PC-3 (cell line): ENCODE results near the gene TEAD1. TPM values are rescaled to one million over a fixed set of nuclear protein-coding genes. Genes with fewer than 3 reads are reported as not detected.

Experiments
- ATAC-seq: fragments of 200-7000 bp; cut with Tn5 transposase; 2 replicates; pipeline ENCODE4 v1.9.1; 2020; ENCODE audit warnings: mild to moderate bottlenecking, moderate library complexity
- BruUV-seq: library from RNA; stranded (reverse); fragments of 400-500 nt; replicated peaks from 2 replicates; lab custom pipeline; 2021; lab: Mats Ljungman, UMichigan
- CTCF ChIA-PET: fragments of 300-600 bp; sonication (Branson Sonifier 250); formaldehyde crosslinking; loops from one replicate; lab custom pipeline; 2022; ENCODE audit warnings: antibody characterized with exemption; lab: Charles Lee
- POLR2A ChIA-PET: fragments of 300-600 bp; sonication (Branson Sonifier 250); formaldehyde crosslinking; loops from one replicate; lab custom pipeline; 2022; ENCODE audit warnings: antibody characterized with exemption; ENCODE audit not compliant: unreplicated experiment; lab: Charles Lee
- DNase-seq: peaks from one replicate; pipeline ENCODE4 v3.0.0-alpha.2; 2015
- H2AFZ ChIP-seq: fragments of 300-600 bp; sonication (generic); 2 replicates; pipeline ENCODE4 v1.6.0; 2016; ENCODE audit warnings: antibody characterized with exemption, low read length
- H3F3A ChIP-seq: fragments of 300-600 bp; sonication (generic); one replicate; pipeline ENCODE4 v1.6.0; 2017; ENCODE audit warnings: antibody characterized with exemption, low read length, control low read depth, mild to moderate bottlenecking; ENCODE audit not compliant: unreplicated experiment
- H3K27ac ChIP-seq: fragments of 300-600 bp; sonication (generic); 2 replicates; pipeline ENCODE4 v1.5.1; 2016; ENCODE audit warnings: mild to moderate bottlenecking, low read length
- H3K27me3 ChIP-seq: fragments of 300-600 bp; sonication (generic); 2 replicates; pipeline ENCODE4 v1.6.1; 2016; ENCODE audit warnings: low read length, mixed read lengths
- H3K36me3 ChIP-seq: fragments of 300-600 bp; sonication (generic); 2 replicates; pipeline ENCODE4 v1.6.1; 2016; ENCODE audit warnings: low read depth, mixed run types, low read length, mixed read lengths
- H3K4me1 ChIP-seq: fragments of 300-600 bp; sonication (generic); 2 replicates; pipeline ENCODE4 v1.5.1; 2016; ENCODE audit warnings: low read length; ENCODE audit not compliant: insufficient read depth
- H3K4me2 ChIP-seq: fragments of 300-600 bp; sonication (generic); 2 replicates; pipeline ENCODE4 v1.6.0; 2016; ENCODE audit warnings: low read length
- H3K4me3 ChIP-seq: fragments of 300-600 bp; sonication (generic); 2 replicates; pipeline ENCODE4 v1.5.1; 2016; ENCODE audit warnings: mild to moderate bottlenecking, low read length, mixed read lengths
- H3K79me2 ChIP-seq: fragments of 300-600 bp; sonication (generic); 2 replicates; pipeline ENCODE4 v1.6.1; 2017; ENCODE audit warnings: low read length, mixed read lengths
- H3K9ac ChIP-seq: fragments of 300-600 bp; sonication (generic); 2 replicates; pipeline ENCODE4 v1.6.0; 2016; ENCODE audit warnings: mild to moderate bottlenecking, low read length
- H3K9me2 ChIP-seq: fragments of 300-600 bp; sonication (generic); replicated peaks from 2 replicates; pipeline ENCODE4 v1.6.1; 2016; ENCODE audit warnings: mixed run types, low read length, mixed read lengths
- H3K9me3 ChIP-seq: fragments of 300-600 bp; sonication (generic); 2 replicates; pipeline ENCODE4 v1.6.1; 2016; ENCODE audit warnings: low read length, mixed read lengths
- H4K20me1 ChIP-seq: fragments of 300-600 bp; sonication (generic); 2 replicates; pipeline ENCODE4 v1.6.1; 2016; ENCODE audit warnings: low read length, mixed read lengths
- EZH2 ChIP-seq: fragments of 300-600 bp; sonication (generic); IDR thresholded peaks from one replicate; pipeline ENCODE4 v1.6.1; 2017; ENCODE audit warnings: antibody characterized with exemption, mild to moderate bottlenecking, low read length; ENCODE audit not compliant: unreplicated experiment
- EZH2phosphoT487 ChIP-seq: fragments of 300-600 bp; sonication (generic); IDR thresholded peaks from 2 replicates; pipeline ENCODE4 v1.6.1; 2018; ENCODE audit warnings: mild to moderate bottlenecking, antibody characterized with exemption, low read length, borderline replicate concordance
- intact Hi-C: fragments of 100-400 bp; cut with micrococcal nuclease; formaldehyde crosslinking; loops from 2 replicates; pipeline ENCODE4 v1.9.0; 2023
- total RNA-seq: library from RNA; depleted of rRNA; stranded (reverse); fragments of >200 nt; gene quantifications from 2 replicates; pipeline ENCODE4 v1.2.3, GENCODE V29; 2014
- TF ChIP-seq, protein P1 (sequence below): fragments of 300-600 bp; sonication (generic); conservative IDR thresholded peaks from 2 replicates; pipeline ENCODE4 v1.5.1; 2017; ENCODE audit warnings: antibody characterized with exemption, low read depth, mild to moderate bottlenecking, low read length

The TEAD1 gene
- total RNA-seq, 1 experiment from 2014 or later = 70.2 TPM

- Histone ChIP-seq H3K4me1 (peaks cover 15% of the 10 kb centered on the region; the same call in 1 of the 2 replicates), H3K9me2 (no peaks in the 10 kb centered on the region), H4K20me1 (no peaks in the 10 kb centered on the region), H3F3A (no peaks in the 10 kb centered on the region), H2AFZ (no peak overlapping the region), H3K4me2 (no peak overlapping the region), H3K27ac (no peak overlapping the region), H3K9me3 (no peaks in the 10 kb centered on the region), H3K9ac (no peak overlapping the region), H3K4me3 (no peak overlapping the region), H3K36me3 (no peaks in the 10 kb centered on the region), H3K79me2 (peaks cover 69% of the 10 kb centered on the region), H3K27me3 (no peaks in the 10 kb centered on the region)
- ATAC-seq (no peak), DNase-seq (no peak)
- no TSS peak for BruUV-seq
- intact Hi-C loops = no loop called here
- TF ChIP-seq, protein P1, sequence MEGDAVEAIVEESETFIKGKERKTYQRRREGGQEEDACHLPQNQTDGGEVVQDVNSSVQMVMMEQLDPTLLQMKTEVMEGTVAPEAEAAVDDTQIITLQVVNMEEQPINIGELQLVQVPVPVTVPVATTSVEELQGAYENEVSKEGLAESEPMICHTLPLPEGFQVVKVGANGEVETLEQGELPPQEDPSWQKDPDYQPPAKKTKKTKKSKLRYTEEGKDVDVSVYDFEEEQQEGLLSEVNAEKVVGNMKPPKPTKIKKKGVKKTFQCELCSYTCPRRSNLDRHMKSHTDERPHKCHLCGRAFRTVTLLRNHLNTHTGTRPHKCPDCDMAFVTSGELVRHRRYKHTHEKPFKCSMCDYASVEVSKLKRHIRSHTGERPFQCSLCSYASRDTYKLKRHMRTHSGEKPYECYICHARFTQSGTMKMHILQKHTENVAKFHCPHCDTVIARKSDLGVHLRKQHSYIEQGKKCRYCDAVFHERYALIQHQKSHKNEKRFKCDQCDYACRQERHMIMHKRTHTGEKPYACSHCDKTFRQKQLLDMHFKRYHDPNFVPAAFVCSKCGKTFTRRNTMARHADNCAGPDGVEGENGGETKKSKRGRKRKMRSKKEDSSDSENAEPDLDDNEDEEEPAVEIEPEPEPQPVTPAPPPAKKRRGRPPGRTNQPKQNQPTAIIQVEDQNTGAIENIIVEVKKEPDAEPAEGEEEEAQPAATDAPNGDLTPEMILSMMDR = no peak
- TF ChIP-seq EZH2phosphoT487 (no peak), EZH2 (no peak)
- ChIA-PET CTCF (no interaction called here), POLR2A (no interaction called here)
These were observed 172.8 kb downstream of the TEAD1 start for GRCh38 chr11:12846786-12847615.

- Histone ChIP-seq H3K36me3 (no peaks in the 10 kb centered on the region), H3K9me3 (no peaks in the 10 kb centered on the region), H3K4me3 (no peak overlapping the region), H3K9ac (no peak overlapping the region), H3K79me2 (peaks cover 63% of the 10 kb centered on the region), H4K20me1 (no peaks in the 10 kb centered on the region), H2AFZ (no peak overlapping the region), H3K4me2 (no peak overlapping the region), H3K4me1 (peaks cover 8% of the 10 kb centered on the region; the same call in 1 of the 2 replicates), H3K27ac (no peak overlapping the region), H3K27me3 (no peaks in the 10 kb centered on the region), H3K9me2 (no peaks in the 10 kb centered on the region), H3F3A (no peaks in the 10 kb centered on the region)
- TF ChIP-seq, protein P1 = no peak
- TF ChIP-seq EZH2phosphoT487 (no peak), EZH2 (no peak)
- ChIA-PET POLR2A (no interaction called here), CTCF (no interaction called here)
- ATAC-seq (no peak), DNase-seq (no peak)
- intact Hi-C loops = no loop called here
- no TSS peak for BruUV-seq
These were observed 174.2 kb downstream of the TEAD1 start for GRCh38 chr11:12848413-12848812.

DNA sequence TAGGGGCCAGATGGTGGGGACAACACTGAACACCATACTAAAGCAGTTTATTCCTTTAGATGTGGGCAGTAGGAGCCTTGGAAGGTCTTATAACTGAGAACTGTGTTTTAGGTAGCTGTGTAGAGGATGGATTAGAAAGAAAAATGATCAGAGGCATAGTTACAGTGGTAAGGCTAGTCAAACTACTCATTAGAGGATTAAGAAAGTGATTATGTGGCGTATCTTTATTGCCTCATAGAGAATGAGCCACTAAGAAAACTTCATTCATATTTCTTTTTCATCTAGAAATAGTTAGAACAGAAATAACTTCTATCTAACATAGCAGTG is 179.1 kb downstream of the TEAD1 start:
- Histone ChIP-seq H3K4me3 (no peak overlapping the region), H4K20me1 (no peaks in the 10 kb centered on the region), H3K9me2 (no peaks in the 10 kb centered on the region), H3K79me2 (peaks cover 41% of the 10 kb centered on the region), H3K27ac (no peak overlapping the region), H2AFZ (no peak overlapping the region), H3K27me3 (no peaks in the 10 kb centered on the region), H3K9me3 (no peaks in the 10 kb centered on the region), H3K4me2 (no peak overlapping the region), H3K4me1 (peaks cover 8% of the 10 kb centered on the region; the same call in 1 of the 2 replicates), H3F3A (no peaks in the 10 kb centered on the region), H3K36me3 (no peaks in the 10 kb centered on the region), H3K9ac (no peak overlapping the region)
- POLR2A ChIA-PET = no interaction called here
- TF ChIP-seq EZH2phosphoT487 = no peak
- no peak for TF ChIP-seq EZH2
- TF ChIP-seq, protein P1 = no peak
- CTCF ChIA-PET = no interaction called here
- no TSS peak for BruUV-seq
- no peak for ATAC-seq
- intact Hi-C loops = no loop called here
- DNase-seq = no peak
